Left forelimb (tissue), 1 donor: ENCODE measurements around the gene CDKN2AIP.
"Not testable (repeated sequence)": the region's sequence is repeated elsewhere in the genome, so short reads cannot be mapped to it uniquely, and the experiment has no call there.

Source experiments
- DNase-seq: peaks from one replicate; pipeline ENCODE4 v3.0.0-alpha.2; 2018; ENCODE audit warnings: low spot score

CDKN2AIP gene

DNA sequence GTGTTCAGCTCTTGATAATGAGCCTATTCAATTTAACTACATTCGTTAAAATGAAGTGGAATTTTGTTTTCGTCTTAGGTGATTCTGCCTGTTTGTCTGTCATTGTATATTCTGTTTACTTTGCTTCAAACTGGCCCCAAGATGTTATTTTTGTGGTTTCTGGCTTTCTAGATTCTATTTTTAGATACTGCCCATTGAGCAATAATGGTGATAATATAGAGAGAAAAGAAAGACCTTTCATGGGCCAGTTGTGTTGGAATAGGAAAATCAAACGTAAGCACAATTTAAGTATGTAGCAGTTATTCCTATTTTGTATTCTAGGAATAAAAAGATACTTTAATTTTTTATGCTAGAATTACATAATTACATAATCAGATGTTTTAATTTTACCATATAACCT is 4.0 kb downstream of the CDKN2AIP start:
- no peak for DNase-seq

DNA sequence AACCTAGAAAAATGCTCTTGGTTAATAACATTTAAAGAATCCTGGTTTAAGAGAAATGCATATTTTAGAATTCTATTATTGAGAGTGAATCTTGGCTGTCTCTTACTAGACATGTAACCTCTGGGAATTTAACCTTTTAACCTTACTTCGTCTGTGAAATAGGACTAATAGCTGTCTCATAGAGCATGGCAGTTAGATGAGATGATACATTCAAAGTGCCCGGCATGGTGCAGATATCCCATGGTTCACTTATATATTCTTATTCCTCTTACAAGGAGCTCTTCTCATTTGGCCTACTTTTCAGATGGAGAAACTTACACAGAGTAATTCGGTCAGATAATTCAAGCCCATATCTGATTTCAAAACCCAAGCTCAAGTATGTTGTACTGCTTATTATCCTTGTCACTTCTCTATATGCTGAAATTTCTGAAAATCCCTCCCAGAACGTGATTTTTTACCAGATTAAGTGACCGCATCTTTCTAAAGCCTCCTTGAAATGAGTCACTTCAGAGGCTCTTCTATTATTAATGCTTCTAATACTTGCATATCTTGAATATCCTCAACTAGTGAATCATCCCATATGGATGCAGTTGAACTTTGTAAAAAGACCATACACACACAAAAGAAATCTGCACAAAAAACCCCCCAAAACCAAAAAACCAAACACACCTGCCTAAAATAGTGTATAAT is 4.9 kb downstream of the CDKN2AIP start:
- DNase-seq = no peak

- no peak for DNase-seq
Observed at GRCh38 chr4:183450108-183450507, 5.7 kb downstream of the CDKN2AIP start.

GRCh38 chr4:183455431-183456195 is 11.2 kb downstream of the CDKN2AIP start:
- DNase-seq = no peak

- DNase-seq = no peak
Observed at GRCh38 chr4:183458005-183458404, 13.6 kb downstream of the CDKN2AIP start.

GRCh38 chr4:183463903-183464619 is 19.6 kb downstream of the CDKN2AIP start:
- not testable (repeated sequence) for DNase-seq

GRCh38 chr4:183465879-183466278 is 21.4 kb downstream of the CDKN2AIP start:
- DNase-seq = not testable (repeated sequence)

DNA sequence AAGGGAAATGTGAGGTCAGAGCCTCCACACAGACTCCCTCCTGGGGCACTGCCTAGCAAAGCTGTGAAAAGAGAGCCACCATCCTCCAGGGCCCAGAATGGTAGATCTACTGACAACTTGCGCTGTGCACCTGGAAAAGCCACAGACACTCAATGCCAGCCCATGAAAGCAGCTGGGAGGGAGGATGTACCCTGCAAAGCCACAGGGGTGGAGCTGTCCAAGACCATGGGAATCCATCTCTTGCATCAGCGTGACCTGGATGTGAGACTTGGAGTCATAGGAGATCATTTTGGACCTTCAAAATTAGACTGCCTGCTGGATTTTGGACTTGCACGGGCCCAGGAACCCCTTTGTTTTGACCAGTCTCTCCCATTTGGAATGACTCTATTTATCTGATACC is 22.8 kb downstream of the CDKN2AIP start:
- no peak for DNase-seq

GRCh38 chr4:183468210-183469095 is 24.0 kb downstream of the CDKN2AIP start:
- DNase-seq = no peak

GRCh38 chr4:183469285-183469684 is 24.8 kb downstream of the CDKN2AIP start:
- DNase-seq = no peak

GRCh38 chr4:183469936-183470335 is 25.5 kb downstream of the CDKN2AIP start:
- no peak for DNase-seq

DNA sequence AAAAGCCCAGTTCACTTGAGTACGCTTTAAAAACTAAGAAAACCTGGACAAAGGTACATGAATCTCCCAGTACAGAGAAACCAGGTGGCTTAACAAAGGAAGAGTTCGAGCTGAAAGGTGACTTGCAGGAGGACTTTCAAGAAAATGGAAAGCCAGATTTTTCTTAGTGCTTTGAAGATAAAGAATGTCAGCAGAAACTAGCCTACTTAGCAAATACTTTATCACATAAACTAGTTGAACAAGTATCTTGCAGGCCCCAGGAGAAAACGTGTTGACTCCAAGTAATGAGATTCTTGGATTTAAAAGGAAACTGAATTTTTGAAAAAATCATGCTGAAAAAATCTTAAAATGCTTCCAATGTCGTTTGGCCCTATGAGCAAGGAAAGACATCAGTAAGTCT is 26.4 kb downstream of the CDKN2AIP start:
- no peak for DNase-seq

DNA sequence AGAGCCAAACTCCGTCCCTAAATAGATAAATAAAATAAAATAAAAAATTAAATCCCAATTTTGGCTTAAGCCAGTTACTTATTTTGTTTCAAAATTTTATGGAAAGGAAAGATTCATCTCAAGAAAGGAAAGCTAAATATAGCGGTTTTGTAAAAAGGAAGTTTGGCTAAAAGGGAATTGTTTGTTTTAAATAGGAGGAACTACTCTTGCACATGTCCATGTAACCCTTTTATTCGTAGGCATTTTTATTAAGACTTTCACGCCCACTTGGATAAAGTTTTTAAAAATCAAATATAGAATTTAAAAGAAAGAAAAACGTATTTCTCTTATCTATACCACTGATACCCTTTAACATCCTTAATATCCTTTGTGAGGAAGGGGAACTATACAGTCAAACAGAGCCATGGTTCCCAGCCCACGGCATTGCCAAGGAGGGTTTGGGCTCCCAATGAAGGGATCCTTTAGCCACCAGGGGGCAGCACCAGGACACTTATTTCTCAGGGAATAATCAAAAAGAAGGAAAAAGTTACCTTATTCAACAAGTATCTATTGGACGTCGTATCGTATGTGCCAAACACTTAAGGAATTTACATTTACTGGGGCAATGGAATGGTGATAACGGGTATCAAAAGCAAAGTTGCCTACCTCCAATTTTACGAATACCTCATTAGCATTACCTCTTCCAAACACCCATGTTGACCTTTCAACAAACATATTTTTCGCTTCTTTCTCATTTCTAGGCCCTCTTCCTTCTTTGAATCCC is 27.7 kb downstream of the CDKN2AIP start:
- DNase-seq = peak; percentile 82

DNA sequence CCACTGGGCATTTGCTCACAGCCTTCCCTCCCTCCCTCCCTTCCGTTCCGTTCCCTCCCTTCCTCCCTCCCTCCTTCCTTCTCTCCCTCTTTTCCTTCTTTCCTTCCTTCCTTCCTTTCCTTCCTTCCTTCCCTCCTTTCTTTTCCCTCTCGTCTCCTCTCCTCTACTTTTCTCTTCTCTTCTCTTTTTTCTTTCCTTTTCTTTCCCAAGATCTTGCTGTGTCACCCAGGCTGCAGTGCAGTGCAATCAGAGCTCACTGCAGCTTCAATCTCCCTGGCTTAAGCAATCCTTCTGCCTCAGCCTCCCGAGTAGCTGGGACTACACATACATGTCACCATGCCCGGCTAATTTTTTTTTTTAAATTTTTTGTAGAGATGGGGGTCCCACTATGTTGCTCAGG is 33.7 kb downstream of the CDKN2AIP start:
- DNase-seq = no peak

DNA sequence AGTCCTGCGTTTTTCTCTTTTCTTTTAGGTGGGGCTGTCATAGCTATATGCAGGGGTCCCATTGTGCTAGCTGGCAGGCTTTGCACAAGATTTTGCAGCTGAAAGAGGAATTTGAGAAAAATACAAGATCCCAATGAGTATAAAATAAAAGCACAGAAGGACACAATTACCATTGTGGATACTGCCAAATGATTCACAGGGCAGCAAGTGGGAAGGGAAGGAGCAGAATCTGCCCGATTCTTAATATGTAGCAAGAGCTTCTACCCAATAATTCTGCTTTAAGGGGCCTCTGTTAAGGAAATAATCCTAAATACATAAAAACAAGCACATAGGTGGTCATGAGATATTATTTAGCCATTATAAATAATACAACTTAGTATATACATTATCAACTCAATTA is 34.5 kb downstream of the CDKN2AIP start:
- no peak for DNase-seq

- DNase-seq = not testable (repeated sequence)
Observed at GRCh38 chr4:183482515-183483095, 38.2 kb downstream of the CDKN2AIP start.

- DNase-seq = no peak
Observed at GRCh38 chr4:183483997-183484396, 39.6 kb downstream of the CDKN2AIP start.

DNA sequence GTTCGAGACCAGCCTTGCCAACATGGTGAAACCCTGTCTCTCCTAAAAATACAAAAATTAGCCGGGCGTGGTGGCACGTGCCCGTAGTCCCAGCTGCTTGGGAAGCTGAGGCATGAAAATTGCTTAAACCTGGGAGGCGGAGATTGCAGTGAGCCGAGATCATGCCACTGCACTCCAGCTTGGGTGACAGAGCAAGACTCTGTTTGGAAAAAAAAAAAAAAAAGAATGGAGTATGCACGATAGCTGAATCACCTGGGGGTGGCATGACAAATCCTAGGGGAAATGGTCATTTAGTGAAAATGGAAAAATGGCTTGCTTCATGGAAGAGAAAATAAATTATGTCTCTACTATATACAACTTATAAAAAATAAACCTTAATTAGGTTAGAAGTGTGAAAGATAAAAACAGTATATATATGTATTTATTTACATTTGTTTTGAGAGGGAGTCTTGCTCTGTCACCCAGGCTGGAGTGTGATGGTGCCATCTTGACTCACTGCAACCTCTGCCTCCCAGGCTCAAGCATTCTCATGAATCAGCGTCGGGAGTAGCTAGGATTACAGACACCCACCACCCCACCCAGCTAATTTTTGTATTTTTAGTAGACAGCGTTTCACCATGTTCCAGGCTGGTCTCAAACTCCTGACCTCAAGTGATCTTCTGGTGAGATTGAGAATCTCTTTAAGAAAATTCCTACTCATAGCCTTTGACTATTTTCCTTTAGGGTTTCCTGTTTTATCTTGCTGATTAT is 41.1 kb downstream of the CDKN2AIP start:
- DNase-seq = no peak

GRCh38 chr4:183492791-183493222 is 48.4 kb downstream of the CDKN2AIP start:
- DNase-seq = no peak

DNA sequence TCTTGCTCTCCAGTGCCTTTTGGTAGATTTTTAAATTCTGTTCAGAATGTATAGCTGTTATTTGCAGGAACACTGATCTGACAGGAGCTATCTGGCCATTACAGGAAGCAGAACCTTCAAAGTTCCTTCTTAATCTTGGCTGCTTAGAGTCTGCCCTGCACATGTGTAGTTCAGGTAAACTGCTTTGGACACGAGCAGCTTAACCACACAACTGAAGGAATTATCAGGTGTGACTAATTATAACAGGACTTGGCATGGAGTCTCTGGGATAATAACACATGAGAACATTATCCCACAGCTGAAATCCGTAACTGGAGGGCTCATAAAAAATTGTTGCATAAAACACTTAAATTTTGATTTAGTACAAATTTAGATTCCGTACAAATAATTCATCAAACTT is 48.8 kb downstream of the CDKN2AIP start:
- DNase-seq = no peak
